ENCODE data around the gene NIPAL4. TPM values are rescaled to one million over a fixed set of nuclear protein-coding genes. Genes with fewer than 3 reads are reported as not detected.

Gene NIPAL4
- total RNA-seq, 1 experiment from 2014 or later = not detected

GRCh38 chr5:157519579-157520253, 59.7 kb downstream of the NIPAL4 start:
- Histone ChIP-seq H3K9me3 (ENCODE audit: low read depth, low read length, poor library complexity, severe bottlenecking) (no peaks in the 10 kb centered on the region), H3K27ac (ENCODE audit: low read depth, low read length, poor library complexity, severe bottlenecking) (no peak overlapping the region), H3K4me3 (ENCODE audit: low read depth, low read length, poor library complexity, severe bottlenecking) (no peak overlapping the region), H3K27me3 (replicated peaks; ENCODE audit: insufficient read depth, low read depth, low read length, poor library complexity) (no peaks in the 10 kb centered on the region), H3K4me1 (ENCODE audit: insufficient read depth, low read length, poor library complexity, severe bottlenecking) (no peaks in the 10 kb centered on the region), H3K36me3 (ENCODE audit: insufficient read depth, low read length, poor library complexity, severe bottlenecking) (no peaks in the 10 kb centered on the region)
- TF ChIP-seq, protein P1, sequence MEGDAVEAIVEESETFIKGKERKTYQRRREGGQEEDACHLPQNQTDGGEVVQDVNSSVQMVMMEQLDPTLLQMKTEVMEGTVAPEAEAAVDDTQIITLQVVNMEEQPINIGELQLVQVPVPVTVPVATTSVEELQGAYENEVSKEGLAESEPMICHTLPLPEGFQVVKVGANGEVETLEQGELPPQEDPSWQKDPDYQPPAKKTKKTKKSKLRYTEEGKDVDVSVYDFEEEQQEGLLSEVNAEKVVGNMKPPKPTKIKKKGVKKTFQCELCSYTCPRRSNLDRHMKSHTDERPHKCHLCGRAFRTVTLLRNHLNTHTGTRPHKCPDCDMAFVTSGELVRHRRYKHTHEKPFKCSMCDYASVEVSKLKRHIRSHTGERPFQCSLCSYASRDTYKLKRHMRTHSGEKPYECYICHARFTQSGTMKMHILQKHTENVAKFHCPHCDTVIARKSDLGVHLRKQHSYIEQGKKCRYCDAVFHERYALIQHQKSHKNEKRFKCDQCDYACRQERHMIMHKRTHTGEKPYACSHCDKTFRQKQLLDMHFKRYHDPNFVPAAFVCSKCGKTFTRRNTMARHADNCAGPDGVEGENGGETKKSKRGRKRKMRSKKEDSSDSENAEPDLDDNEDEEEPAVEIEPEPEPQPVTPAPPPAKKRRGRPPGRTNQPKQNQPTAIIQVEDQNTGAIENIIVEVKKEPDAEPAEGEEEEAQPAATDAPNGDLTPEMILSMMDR (conservative IDR thresholded peaks at IDR 0.05; ENCODE audit: low read depth, low read length) = no peak
- no peak for TF ChIP-seq EZH2 (IDR thresholded peaks at IDR 0.05; ENCODE audit: borderline replicate concordance, low read depth, low read length, poor library complexity, severe bottlenecking)
- POLR2A ChIA-PET (ENCODE audit: low non-redundant PET) = no interaction called here
- CTCF ChIA-PET = no interaction called here
- intact Hi-C loops (cut with micrococcal nuclease; ENCODE audit: unreplicated experiment) = no loop called here
- BruUV-seq (replicated peaks) = no TSS peak
- no peak for DNase-seq (ENCODE audit: low spot score)

- Histone ChIP-seq H3K9me3 (ENCODE audit: low read depth, low read length, poor library complexity, severe bottlenecking) (no peaks in the 10 kb centered on the region), H3K36me3 (ENCODE audit: insufficient read depth, low read length, poor library complexity, severe bottlenecking) (no peaks in the 10 kb centered on the region), H3K4me1 (ENCODE audit: insufficient read depth, low read length, poor library complexity, severe bottlenecking) (no peaks in the 10 kb centered on the region), H3K27ac (ENCODE audit: low read depth, low read length, poor library complexity, severe bottlenecking) (no peak overlapping the region), H3K4me3 (ENCODE audit: low read depth, low read length, poor library complexity, severe bottlenecking) (no peak overlapping the region), H3K27me3 (replicated peaks; ENCODE audit: insufficient read depth, low read depth, low read length, poor library complexity) (no peaks in the 10 kb centered on the region)
- no peak for DNase-seq (ENCODE audit: low spot score)
- BruUV-seq (replicated peaks) = no TSS peak
- TF ChIP-seq, protein P1 (conservative IDR thresholded peaks at IDR 0.05; ENCODE audit: low read depth, low read length) = no peak
- no peak for TF ChIP-seq EZH2 (IDR thresholded peaks at IDR 0.05; ENCODE audit: borderline replicate concordance, low read depth, low read length, poor library complexity, severe bottlenecking)
- ChIA-PET CTCF (no interaction called here), POLR2A (ENCODE audit: low non-redundant PET) (no interaction called here)
- intact Hi-C loops (cut with micrococcal nuclease; ENCODE audit: unreplicated experiment) = no loop called here
These were observed 61.1 kb downstream of the NIPAL4 start for GRCh38 chr5:157520911-157521703.

GRCh38 chr5:157521704-157522029, 61.7 kb downstream of the NIPAL4 start:
- no peaks in the 10 kb centered on the region for H3K9me3 ChIP-seq (ENCODE audit: low read depth, low read length, poor library complexity, severe bottlenecking)
- intact Hi-C loops (cut with micrococcal nuclease; ENCODE audit: unreplicated experiment) = no loop called here
- TF ChIP-seq EZH2 (IDR thresholded peaks at IDR 0.05; ENCODE audit: borderline replicate concordance, low read depth, low read length, poor library complexity, severe bottlenecking) = no peak
- POLR2A ChIA-PET (ENCODE audit: low non-redundant PET) = no interaction called here
- no peak overlapping the region for H3K4me3 ChIP-seq (ENCODE audit: low read depth, low read length, poor library complexity, severe bottlenecking)
- BruUV-seq (replicated peaks) = no TSS peak
- no peak for DNase-seq (ENCODE audit: low spot score)
- no peaks in the 10 kb centered on the region for H3K27me3 ChIP-seq (replicated peaks; ENCODE audit: insufficient read depth, low read depth, low read length, poor library complexity)
- CTCF ChIA-PET = no interaction called here
- H3K4me1 ChIP-seq (ENCODE audit: insufficient read depth, low read length, poor library complexity, severe bottlenecking) = no peaks in the 10 kb centered on the region
- no peak overlapping the region for H3K27ac ChIP-seq (ENCODE audit: low read depth, low read length, poor library complexity, severe bottlenecking)
- H3K36me3 ChIP-seq (ENCODE audit: insufficient read depth, low read length, poor library complexity, severe bottlenecking) = no peaks in the 10 kb centered on the region

All from A673 (cell line).